ENCODE results near the gene EOLA1.
A peak's percentile ranks its signal among the peaks of the same experiment; 100 is the strongest.

DNA sequence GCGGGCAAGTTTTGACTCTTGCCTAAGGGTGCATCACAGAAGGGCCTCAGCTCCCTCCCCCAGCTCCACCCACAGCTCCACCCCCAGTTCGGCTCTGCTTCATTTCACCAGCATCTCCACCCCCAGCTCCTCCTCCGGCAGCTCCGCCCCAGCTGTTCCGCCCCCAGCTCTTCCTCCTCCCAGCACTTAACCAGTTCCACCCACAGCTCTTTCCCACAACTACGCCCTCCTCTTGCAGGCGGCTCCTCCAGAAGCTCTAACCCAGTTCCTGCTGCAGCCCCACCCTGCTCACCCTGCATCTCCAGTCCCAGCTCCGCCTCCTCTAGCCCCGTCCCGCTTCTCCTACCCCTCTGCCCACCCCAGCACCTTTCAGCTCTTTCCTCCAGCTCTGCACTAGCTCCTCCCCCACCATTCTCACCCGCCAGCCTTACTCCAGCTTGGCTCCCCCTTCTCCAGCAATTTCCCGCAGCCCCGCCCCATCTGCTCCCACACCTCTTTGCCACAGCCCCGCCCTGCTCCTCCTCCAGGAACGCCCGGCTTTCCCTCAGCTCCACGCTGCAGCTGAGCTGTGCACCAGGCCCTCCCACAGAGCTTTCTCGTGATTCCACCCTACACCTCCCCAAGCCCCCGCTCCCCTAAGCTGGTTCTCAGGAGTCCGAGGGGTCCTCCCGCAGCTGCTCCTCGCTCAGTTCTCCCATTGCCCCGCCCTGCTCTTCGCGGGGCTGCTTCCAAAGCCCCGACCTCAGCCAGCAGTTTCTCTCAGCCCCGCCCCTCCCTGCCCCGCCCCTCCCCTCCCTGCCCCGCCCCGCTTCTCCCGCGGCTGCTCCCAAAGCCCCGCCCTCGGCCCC is 1.3 kb upstream of the EOLA1 start:
- TF ChIP-seq, protein P1, sequence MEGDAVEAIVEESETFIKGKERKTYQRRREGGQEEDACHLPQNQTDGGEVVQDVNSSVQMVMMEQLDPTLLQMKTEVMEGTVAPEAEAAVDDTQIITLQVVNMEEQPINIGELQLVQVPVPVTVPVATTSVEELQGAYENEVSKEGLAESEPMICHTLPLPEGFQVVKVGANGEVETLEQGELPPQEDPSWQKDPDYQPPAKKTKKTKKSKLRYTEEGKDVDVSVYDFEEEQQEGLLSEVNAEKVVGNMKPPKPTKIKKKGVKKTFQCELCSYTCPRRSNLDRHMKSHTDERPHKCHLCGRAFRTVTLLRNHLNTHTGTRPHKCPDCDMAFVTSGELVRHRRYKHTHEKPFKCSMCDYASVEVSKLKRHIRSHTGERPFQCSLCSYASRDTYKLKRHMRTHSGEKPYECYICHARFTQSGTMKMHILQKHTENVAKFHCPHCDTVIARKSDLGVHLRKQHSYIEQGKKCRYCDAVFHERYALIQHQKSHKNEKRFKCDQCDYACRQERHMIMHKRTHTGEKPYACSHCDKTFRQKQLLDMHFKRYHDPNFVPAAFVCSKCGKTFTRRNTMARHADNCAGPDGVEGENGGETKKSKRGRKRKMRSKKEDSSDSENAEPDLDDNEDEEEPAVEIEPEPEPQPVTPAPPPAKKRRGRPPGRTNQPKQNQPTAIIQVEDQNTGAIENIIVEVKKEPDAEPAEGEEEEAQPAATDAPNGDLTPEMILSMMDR (tag by site-specific recombination; IDR thresholded peaks at IDR 0.05), result no peak
- TF ChIP-seq, protein P2, sequence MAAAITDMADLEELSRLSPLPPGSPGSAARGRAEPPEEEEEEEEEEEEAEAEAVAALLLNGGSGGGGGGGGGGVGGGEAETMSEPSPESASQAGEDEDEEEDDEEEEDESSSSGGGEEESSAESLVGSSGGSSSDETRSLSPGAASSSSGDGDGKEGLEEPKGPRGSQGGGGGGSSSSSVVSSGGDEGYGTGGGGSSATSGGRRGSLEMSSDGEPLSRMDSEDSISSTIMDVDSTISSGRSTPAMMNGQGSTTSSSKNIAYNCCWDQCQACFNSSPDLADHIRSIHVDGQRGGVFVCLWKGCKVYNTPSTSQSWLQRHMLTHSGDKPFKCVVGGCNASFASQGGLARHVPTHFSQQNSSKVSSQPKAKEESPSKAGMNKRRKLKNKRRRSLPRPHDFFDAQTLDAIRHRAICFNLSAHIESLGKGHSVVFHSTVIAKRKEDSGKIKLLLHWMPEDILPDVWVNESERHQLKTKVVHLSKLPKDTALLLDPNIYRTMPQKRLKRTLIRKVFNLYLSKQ (tag by site-specific recombination; IDR thresholded peaks at IDR 0.05; ENCODE audit: borderline replicate concordance), result no peak
- TF ChIP-seq ZNF350 (tag by site-specific recombination; IDR thresholded peaks at IDR 0.05) (no peak), KLF10 (tag by site-specific recombination; IDR thresholded peaks at IDR 0.05) (no peak), IKZF3 (tag by site-specific recombination; IDR thresholded peaks at IDR 0.05) (peak; percentile 75)

Measured in HEK293 (cell line).